Neural progenitor cell (in vitro differentiated cells): Measurements from ENCODE around the gene LAMB1.
"Not testable (repeated sequence)": the region's sequence is repeated elsewhere in the genome, so short reads cannot be mapped to it uniquely, and the experiment has no call there.

Source experiments
- EZH2 ChIP-seq: fragments of 200-600 bp; sonication (generic); IDR thresholded peaks from 2 replicates; pipeline ENCODE4 v1.6.1; 2017; ENCODE audit warnings: antibody characterized with exemption, mild to moderate bottlenecking, moderate library complexity
- EZH2phosphoT487 ChIP-seq: fragments of 200-600 bp; sonication (generic); IDR thresholded peaks from 2 replicates; pipeline ENCODE4 v1.6.1; 2017; ENCODE audit warnings: antibody characterized with exemption
- TF ChIP-seq, protein P1 (sequence below): fragments of 200-600 bp; sonication (generic); IDR thresholded peaks from 2 replicates; pipeline ENCODE4 v1.5.1; 2017; ENCODE audit warnings: antibody characterized with exemption, mild to moderate bottlenecking

DNA sequence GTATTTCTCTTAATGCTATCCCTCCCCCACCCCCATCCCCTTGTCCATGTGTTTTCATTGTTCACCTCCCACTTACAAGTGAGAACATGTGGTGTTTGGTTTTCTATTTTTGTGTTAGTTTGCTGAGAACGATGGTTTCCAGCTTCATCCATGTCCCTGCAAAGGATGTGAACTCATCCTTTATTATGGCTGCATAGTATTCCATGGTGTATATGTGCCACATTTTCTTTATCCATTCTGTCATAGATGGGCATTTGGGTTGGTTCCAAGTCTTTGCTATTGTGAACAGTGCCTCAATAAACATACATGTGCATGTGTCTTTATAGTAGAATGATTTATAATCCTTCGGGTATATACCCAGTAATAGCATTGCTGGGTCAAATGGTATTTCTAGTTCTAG, 81.1 kb downstream of the LAMB1 start:
- TF ChIP-seq, protein P1, sequence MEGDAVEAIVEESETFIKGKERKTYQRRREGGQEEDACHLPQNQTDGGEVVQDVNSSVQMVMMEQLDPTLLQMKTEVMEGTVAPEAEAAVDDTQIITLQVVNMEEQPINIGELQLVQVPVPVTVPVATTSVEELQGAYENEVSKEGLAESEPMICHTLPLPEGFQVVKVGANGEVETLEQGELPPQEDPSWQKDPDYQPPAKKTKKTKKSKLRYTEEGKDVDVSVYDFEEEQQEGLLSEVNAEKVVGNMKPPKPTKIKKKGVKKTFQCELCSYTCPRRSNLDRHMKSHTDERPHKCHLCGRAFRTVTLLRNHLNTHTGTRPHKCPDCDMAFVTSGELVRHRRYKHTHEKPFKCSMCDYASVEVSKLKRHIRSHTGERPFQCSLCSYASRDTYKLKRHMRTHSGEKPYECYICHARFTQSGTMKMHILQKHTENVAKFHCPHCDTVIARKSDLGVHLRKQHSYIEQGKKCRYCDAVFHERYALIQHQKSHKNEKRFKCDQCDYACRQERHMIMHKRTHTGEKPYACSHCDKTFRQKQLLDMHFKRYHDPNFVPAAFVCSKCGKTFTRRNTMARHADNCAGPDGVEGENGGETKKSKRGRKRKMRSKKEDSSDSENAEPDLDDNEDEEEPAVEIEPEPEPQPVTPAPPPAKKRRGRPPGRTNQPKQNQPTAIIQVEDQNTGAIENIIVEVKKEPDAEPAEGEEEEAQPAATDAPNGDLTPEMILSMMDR, result not testable (repeated sequence)
- not testable (repeated sequence) for TF ChIP-seq EZH2, EZH2phosphoT487
